PC-3 (cell line): ENCODE results near the gene CFTR.

ENCODE experiments used
- EZH2 ChIP-seq: fragments of 300-600 bp; sonication (generic); IDR thresholded peaks from one replicate; pipeline ENCODE4 v1.6.1; 2017; ENCODE audit warnings: antibody characterized with exemption, mild to moderate bottlenecking, low read length; ENCODE audit not compliant: unreplicated experiment
- TF ChIP-seq, protein P1 (sequence below): fragments of 300-600 bp; sonication (generic); conservative IDR thresholded peaks from 2 replicates; pipeline ENCODE4 v1.5.1; 2017; ENCODE audit warnings: antibody characterized with exemption, low read depth, mild to moderate bottlenecking, low read length

GRCh38 chr7:117705630-117706029 is 225.8 kb downstream of the CFTR start:
- TF ChIP-seq, protein P1, sequence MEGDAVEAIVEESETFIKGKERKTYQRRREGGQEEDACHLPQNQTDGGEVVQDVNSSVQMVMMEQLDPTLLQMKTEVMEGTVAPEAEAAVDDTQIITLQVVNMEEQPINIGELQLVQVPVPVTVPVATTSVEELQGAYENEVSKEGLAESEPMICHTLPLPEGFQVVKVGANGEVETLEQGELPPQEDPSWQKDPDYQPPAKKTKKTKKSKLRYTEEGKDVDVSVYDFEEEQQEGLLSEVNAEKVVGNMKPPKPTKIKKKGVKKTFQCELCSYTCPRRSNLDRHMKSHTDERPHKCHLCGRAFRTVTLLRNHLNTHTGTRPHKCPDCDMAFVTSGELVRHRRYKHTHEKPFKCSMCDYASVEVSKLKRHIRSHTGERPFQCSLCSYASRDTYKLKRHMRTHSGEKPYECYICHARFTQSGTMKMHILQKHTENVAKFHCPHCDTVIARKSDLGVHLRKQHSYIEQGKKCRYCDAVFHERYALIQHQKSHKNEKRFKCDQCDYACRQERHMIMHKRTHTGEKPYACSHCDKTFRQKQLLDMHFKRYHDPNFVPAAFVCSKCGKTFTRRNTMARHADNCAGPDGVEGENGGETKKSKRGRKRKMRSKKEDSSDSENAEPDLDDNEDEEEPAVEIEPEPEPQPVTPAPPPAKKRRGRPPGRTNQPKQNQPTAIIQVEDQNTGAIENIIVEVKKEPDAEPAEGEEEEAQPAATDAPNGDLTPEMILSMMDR: no peak
- no peak for TF ChIP-seq EZH2
